ENCODE measurements around the gene KCNH3. TPM values are rescaled to one million over a fixed set of nuclear protein-coding genes. Genes with fewer than 3 reads are reported as not detected.
"Not testable (repeated sequence)": the region's sequence is repeated elsewhere in the genome, so short reads cannot be mapped to it uniquely, and the experiment has no call there.

The KCNH3 gene
- total RNA-seq, 1 donor from 2014 or later, result under 0.01 TPM

GRCh38 chr12:49599961-49600360 is 61.1 kb downstream of the KCNH3 start:
- Histone ChIP-seq H3K36me3 (ENCODE audit: control insufficient read depth, insufficient read depth, low read length) (no peaks in the 10 kb centered on the region), H3K27me3 (ENCODE audit: control insufficient read depth, insufficient read depth, low read length) (no peaks in the 10 kb centered on the region), H3K4me3 (ENCODE audit: low read depth, low read length) (no peak overlapping the region)
- DNase-seq (ENCODE audit: low read depth) (no peak), FAIRE-seq (no peak)
- TF ChIP-seq CTCF (IDR thresholded peaks at IDR 0.05; ENCODE audit: insufficient read depth, low read length, severe bottlenecking), result no peak

- no peak for DNase-seq (ENCODE audit: low read depth)
- Histone ChIP-seq H3K36me3 (ENCODE audit: control insufficient read depth, insufficient read depth, low read length) (no peaks in the 10 kb centered on the region), H3K4me3 (ENCODE audit: low read depth, low read length) (no peak overlapping the region), H3K27me3 (ENCODE audit: control insufficient read depth, insufficient read depth, low read length) (no peaks in the 10 kb centered on the region)
- FAIRE-seq, result no peak
- TF ChIP-seq CTCF (IDR thresholded peaks at IDR 0.05; ENCODE audit: insufficient read depth, low read length, severe bottlenecking), result no peak
These were observed 64.9 kb downstream of the KCNH3 start for GRCh38 chr12:49603721-49604120.

GRCh38 chr12:49604856-49605255 is 66.0 kb downstream of the KCNH3 start:
- no peak overlapping the region for H3K4me3 ChIP-seq (ENCODE audit: low read depth, low read length)
- FAIRE-seq, result no peak
- no peak for DNase-seq (ENCODE audit: low read depth)
- TF ChIP-seq CTCF (IDR thresholded peaks at IDR 0.05; ENCODE audit: insufficient read depth, low read length, severe bottlenecking), result no peak
- H3K27me3 ChIP-seq (ENCODE audit: control insufficient read depth, insufficient read depth, low read length), result no peaks in the 10 kb centered on the region
- no peaks in the 10 kb centered on the region for H3K36me3 ChIP-seq (ENCODE audit: control insufficient read depth, insufficient read depth, low read length)

- DNase-seq (ENCODE audit: low read depth); FAIRE-seq; H3K36me3 ChIP-seq (ENCODE audit: control insufficient read depth, insufficient read depth, low read length): not testable (repeated sequence)
These were observed 66.7 kb downstream of the KCNH3 start, which contains the start of gene FAM186B for GRCh38 chr12:49605539-49605938. FAM186B (minus strand) TSS chr12:49605639; CDS start chr12:49605477, 162 bp downstream.

More at GRCh38 chr12:49605539-49605938, 66.7 kb downstream of the KCNH3 start, which contains the start of gene FAM186B:
- not testable (repeated sequence) for H3K4me3 ChIP-seq (ENCODE audit: low read depth, low read length); H3K27me3 ChIP-seq (ENCODE audit: control insufficient read depth, insufficient read depth, low read length)

Other genes starting within 250 kb of the KCNH3 start
- 0.26 and 0.51 TPM in 2 replicates for gene PRPH, start 243.9 kb upstream of the KCNH3 start, total RNA-seq
- gene TROAP, start 215.8 kb upstream of the KCNH3 start, total RNA-seq, result 2.6 and 5.2 TPM in 2 replicates
- gene C1QL4, start 201.8 kb upstream of the KCNH3 start, total RNA-seq, result 0.13 TPM in 1 of 2 replicates, not detected in the other
- 0.13 and 0.26 TPM in 2 replicates for gene DNAJC22, start 192.1 kb upstream of the KCNH3 start, total RNA-seq
- 21.3 and 33.4 TPM in 2 replicates for gene SPATS2, start 171.6 kb upstream of the KCNH3 start, total RNA-seq
- 62.7 and 64.6 TPM in 2 replicates for gene MCRS1, start 29.1 kb downstream of the KCNH3 start, total RNA-seq
- 0.13 and 0.26 TPM in 2 replicates for gene FAM186B, start 66.6 kb downstream of the KCNH3 start, total RNA-seq
- 16.3 and 21.4 TPM in 2 replicates for gene PRPF40B, start 84.5 kb downstream of the KCNH3 start, total RNA-seq
- gene FMNL3, start 168.4 kb downstream of the KCNH3 start, total RNA-seq, result 2.2 and 2.6 TPM in 2 replicates
- 570 and 818 TPM in 2 replicates for gene TMBIM6, start 202.5 kb downstream of the KCNH3 start, total RNA-seq